NT2/D1 (cell line): Measurements from ENCODE around the gene CDR2.

Source experiments
- YY1 ChIP-seq: IDR thresholded peaks from 2 replicates; pipeline ENCODE4 v1.6.1; 2011; ENCODE audit not compliant: insufficient read length, insufficient read depth
- ZNF274 ChIP-seq: IDR thresholded peaks from 2 replicates; pipeline ENCODE4 v1.6.1; 2011; ENCODE audit warnings: mild to moderate bottlenecking, low read depth, low read length

DNA sequence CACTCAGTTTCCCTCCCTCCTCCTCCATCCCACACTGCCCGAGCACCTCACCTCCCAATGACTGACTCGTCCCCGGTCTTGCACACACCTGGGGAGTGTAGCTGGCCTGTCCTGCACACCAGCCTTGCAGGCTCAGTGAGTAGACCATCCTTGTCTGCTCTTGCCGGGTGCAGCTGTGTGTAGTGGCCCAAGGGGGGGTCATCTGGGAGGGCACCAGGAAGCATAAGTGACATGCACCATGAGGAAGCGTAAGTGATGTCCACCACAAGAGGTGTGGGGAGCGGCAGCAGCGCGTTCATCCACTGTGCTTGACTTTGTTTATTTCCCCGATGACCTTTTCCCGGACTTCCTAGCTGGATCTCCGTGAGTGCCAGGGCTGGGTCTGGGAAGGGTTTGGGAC, 45.5 kb upstream of the CDR2 start:
- TF ChIP-seq ZNF274 (no peak), YY1 (no peak)
